HepG2 (cell line): ENCODE results near the gene WNT1. TPM values are rescaled to one million over a fixed set of nuclear protein-coding genes. Genes with fewer than 3 reads are reported as not detected.

Experiments
- CENPX ChIP-seq: sonication (generic); formaldehyde crosslinking; IDR thresholded peaks from 2 replicates; pipeline ENCODE4 v1.9.0; 2021; ENCODE audit warnings: mild to moderate bottlenecking, missing genetic modification reagents, moderate library complexity
- CREB1 ChIP-seq, 2 experiments: fragments of 450-650 bp in 1 of 2; IDR thresholded peaks; 2 replicates each; pipeline ENCODE4 v1.6.1; 2016 to 2017; ENCODE audit warnings: control low read depth in 1 of 2, mild to moderate bottlenecking in 1 of 2, missing compliant biosample characterization in 1 of 2, missing genetic modification characterization in 1 of 2
- FOSL2 ChIP-seq: sonication (generic); formaldehyde crosslinking; IDR thresholded peaks from 2 replicates; pipeline ENCODE4 v1.4.0; 2020; ENCODE audit warnings: missing genetic modification reagents
- HNRNPL ChIP-seq: fragments of 200-400 bp; formaldehyde crosslinking; IDR thresholded peaks from 2 replicates; pipeline ENCODE4 v1.6.1; 2017; ENCODE audit warnings: mild to moderate bottlenecking, low read depth, low read length
- HOXA9 ChIP-seq: sonication (generic); formaldehyde crosslinking; IDR thresholded peaks from 2 replicates; pipeline ENCODE4 v1.8.1; 2022; ENCODE audit warnings: missing genetic modification reagents, mild to moderate bottlenecking, moderate library complexity, borderline replicate concordance
- KMT2A ChIP-seq: sonication (generic); formaldehyde crosslinking; IDR thresholded peaks from 2 replicates; pipeline ENCODE4 v1.4.0; 2020; ENCODE audit warnings: missing genetic modification reagents
- LCORL ChIP-seq, 2 experiments: fragments of 450-650 bp in 1 of 2; sonication (generic) in 1 of 2; formaldehyde crosslinking in 1 of 2; IDR thresholded peaks; 2 replicates each; pipeline versions ENCODE4 v1.5.0 to v1.6.1; 2017 to 2020; ENCODE audit warnings: antibody characterized with exemption in 1 of 2, missing genetic modification reagents in 1 of 2
- NR2C2 ChIP-seq: sonication (generic); formaldehyde crosslinking; IDR thresholded peaks from 2 replicates; pipeline ENCODE4 v1.4.0; 2020; ENCODE audit warnings: missing genetic modification reagents, mild to moderate bottlenecking, moderate library complexity, borderline replicate concordance
- SAP130 ChIP-seq: IDR thresholded peaks from 2 replicates; pipeline ENCODE4 v1.6.1; 2016; ENCODE audit warnings: low read depth
- TAF15 ChIP-seq: fragments of 200-400 bp; formaldehyde crosslinking; IDR thresholded peaks from one replicate; pipeline ENCODE4 v1.6.1; 2018; ENCODE audit warnings: mild to moderate bottlenecking, low read depth, low read length; ENCODE audit not compliant: poor library complexity, severe bottlenecking
- ZBTB7B ChIP-seq: sonication (generic); formaldehyde crosslinking; IDR thresholded peaks from 2 replicates; pipeline ENCODE4 v1.4.0; 2020; ENCODE audit warnings: missing genetic modification reagents
- ZFP1 ChIP-seq: IDR thresholded peaks from 2 replicates; pipeline ENCODE4 v1.6.1; 2016
- polyA plus RNA-seq, 8 experiments: library from polyadenylated mRNA; depleted of rRNA in 3 of 8; stranded (reverse) in 7 of 8; unstranded in 1 of 8; fragments of >200 nt; fragmentation: Illumina TruSeq in 4 of 8; extraction: Trizol in 4 of 8; gene quantifications; 2 replicates each; pipeline versions ENCODE4 v1.2.1 to v1.2.3, GENCODE V29; 2011 to 2016; ENCODE audit warnings: low read depth in 4 of 8, missing spikeins in 1 of 8, mixed read lengths in 1 of 8; ENCODE audit not compliant: insufficient read depth in 1 of 8
- total RNA-seq, 5 experiments: library from RNA; depleted of rRNA; stranded (reverse); fragments of >200 nt; fragmentation: Illumina TruSeq; extraction: Trizol; gene quantifications; 2 replicates each; pipeline ENCODE4 v1.2.3, GENCODE V29; 2016; ENCODE audit warnings: low read depth in 1 of 5
- TF ChIP-seq, protein P1 (sequence below): sonication (generic); formaldehyde crosslinking; IDR thresholded peaks from 2 replicates; pipeline ENCODE4 v1.4.0; 2020; ENCODE audit warnings: mild to moderate bottlenecking, missing genetic modification reagents
- TF ChIP-seq, protein P2 (sequence below): sonication (generic); formaldehyde crosslinking; IDR thresholded peaks from 2 replicates; pipeline ENCODE4 v1.5.0; 2020; ENCODE audit warnings: mild to moderate bottlenecking, missing genetic modification reagents, moderate library complexity
- TF ChIP-seq, protein P3 (sequence below): sonication (generic); formaldehyde crosslinking; IDR thresholded peaks from 2 replicates; pipeline ENCODE4 v1.5.0; 2020; ENCODE audit warnings: missing genetic modification reagents
- TF ChIP-seq, protein P4 (sequence below): sonication (generic); formaldehyde crosslinking; IDR thresholded peaks from 2 replicates; pipeline ENCODE4 v1.4.0; 2020; ENCODE audit warnings: missing genetic modification reagents
- TF ChIP-seq, protein P5 (sequence below): sonication (generic); formaldehyde crosslinking; IDR thresholded peaks from 2 replicates; pipeline ENCODE4 v1.4.0; 2020; ENCODE audit warnings: missing genetic modification reagents

The WNT1 gene
- total and polyA plus RNA-seq, 2 of the 13 experiments (the other 11 are each of a cell fraction or from before 2014, with no cell fraction given): not detected

- TF ChIP-seq, protein P1, sequence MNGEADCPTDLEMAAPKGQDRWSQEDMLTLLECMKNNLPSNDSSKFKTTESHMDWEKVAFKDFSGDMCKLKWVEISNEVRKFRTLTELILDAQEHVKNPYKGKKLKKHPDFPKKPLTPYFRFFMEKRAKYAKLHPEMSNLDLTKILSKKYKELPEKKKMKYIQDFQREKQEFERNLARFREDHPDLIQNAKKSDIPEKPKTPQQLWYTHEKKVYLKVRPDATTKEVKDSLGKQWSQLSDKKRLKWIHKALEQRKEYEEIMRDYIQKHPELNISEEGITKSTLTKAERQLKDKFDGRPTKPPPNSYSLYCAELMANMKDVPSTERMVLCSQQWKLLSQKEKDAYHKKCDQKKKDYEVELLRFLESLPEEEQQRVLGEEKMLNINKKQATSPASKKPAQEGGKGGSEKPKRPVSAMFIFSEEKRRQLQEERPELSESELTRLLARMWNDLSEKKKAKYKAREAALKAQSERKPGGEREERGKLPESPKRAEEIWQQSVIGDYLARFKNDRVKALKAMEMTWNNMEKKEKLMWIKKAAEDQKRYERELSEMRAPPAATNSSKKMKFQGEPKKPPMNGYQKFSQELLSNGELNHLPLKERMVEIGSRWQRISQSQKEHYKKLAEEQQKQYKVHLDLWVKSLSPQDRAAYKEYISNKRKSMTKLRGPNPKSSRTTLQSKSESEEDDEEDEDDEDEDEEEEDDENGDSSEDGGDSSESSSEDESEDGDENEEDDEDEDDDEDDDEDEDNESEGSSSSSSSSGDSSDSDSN: peak; percentile 12; the same call in 1 of the 2 replicates
- TF ChIP-seq SAP130 (CRISPR knock-in tag) (peak; percentile 32; the same call in 1 of the 2 replicates), ZBTB7B (CRISPR knock-in tag) (0 out of 2 replicates have a peak, but pooled peaks have one; percentile 20), ZFP1 (CRISPR knock-in tag) (no peak), FOSL2 (CRISPR knock-in tag) (peak; percentile 81), HNRNPL (0 out of 2 replicates have a peak, but pooled peaks have one; percentile 22), CENPX (CRISPR knock-in tag) (no peak), TAF15 (no peak), LCORL (IDR thresholded peaks at IDR 0.05) (no peak), LCORL (CRISPR knock-in tag; IDR thresholded peaks at IDR 0.05) (no peak), CREB1 (IDR thresholded peaks at IDR 0.05) (peak; percentile 70), CREB1 (CRISPR knock-in tag; IDR thresholded peaks at IDR 0.05) (no peak), KMT2A (CRISPR knock-in tag) (0 out of 2 replicates have a peak, but pooled peaks have one; percentile 27), NR2C2 (CRISPR knock-in tag) (no peak), HOXA9 (CRISPR knock-in tag) (no peak)
- TF ChIP-seq, protein P2, sequence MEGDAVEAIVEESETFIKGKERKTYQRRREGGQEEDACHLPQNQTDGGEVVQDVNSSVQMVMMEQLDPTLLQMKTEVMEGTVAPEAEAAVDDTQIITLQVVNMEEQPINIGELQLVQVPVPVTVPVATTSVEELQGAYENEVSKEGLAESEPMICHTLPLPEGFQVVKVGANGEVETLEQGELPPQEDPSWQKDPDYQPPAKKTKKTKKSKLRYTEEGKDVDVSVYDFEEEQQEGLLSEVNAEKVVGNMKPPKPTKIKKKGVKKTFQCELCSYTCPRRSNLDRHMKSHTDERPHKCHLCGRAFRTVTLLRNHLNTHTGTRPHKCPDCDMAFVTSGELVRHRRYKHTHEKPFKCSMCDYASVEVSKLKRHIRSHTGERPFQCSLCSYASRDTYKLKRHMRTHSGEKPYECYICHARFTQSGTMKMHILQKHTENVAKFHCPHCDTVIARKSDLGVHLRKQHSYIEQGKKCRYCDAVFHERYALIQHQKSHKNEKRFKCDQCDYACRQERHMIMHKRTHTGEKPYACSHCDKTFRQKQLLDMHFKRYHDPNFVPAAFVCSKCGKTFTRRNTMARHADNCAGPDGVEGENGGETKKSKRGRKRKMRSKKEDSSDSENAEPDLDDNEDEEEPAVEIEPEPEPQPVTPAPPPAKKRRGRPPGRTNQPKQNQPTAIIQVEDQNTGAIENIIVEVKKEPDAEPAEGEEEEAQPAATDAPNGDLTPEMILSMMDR (CRISPR knock-in tag): peak; percentile 69
- TF ChIP-seq, protein P3, sequence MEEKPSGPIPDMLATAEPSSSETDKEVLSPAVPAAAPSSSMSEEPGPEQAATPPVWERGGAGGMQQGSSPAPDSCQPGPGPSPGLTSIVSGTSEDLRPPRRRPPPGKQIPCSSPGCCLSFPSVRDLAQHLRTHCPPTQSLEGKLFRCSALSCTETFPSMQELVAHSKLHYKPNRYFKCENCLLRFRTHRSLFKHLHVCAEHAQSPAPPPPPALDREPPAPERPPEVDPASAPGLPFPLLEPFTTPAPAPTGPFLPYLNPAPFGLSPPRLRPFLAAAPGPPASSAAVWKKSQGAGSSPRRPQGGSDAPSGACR (CRISPR knock-in tag): no peak
- TF ChIP-seq, protein P4, sequence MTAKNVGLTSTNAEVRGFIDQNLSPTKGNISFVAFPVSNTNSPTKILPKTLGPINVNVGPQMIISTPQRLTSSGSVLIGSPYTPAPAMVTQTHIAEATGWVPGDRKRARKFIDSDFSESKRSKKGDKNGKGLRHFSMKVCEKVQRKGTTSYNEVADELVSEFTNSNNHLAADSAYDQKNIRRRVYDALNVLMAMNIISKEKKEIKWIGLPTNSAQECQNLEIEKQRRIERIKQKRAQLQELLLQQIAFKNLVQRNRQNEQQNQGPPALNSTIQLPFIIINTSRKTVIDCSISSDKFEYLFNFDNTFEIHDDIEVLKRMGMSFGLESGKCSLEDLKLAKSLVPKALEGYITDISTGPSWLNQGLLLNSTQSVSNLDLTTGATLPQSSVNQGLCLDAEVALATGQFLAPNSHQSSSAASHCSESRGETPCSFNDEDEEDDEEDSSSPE (CRISPR knock-in tag): 0 out of 2 replicates have a peak, but pooled peaks have one; percentile 24
- TF ChIP-seq, protein P5, sequence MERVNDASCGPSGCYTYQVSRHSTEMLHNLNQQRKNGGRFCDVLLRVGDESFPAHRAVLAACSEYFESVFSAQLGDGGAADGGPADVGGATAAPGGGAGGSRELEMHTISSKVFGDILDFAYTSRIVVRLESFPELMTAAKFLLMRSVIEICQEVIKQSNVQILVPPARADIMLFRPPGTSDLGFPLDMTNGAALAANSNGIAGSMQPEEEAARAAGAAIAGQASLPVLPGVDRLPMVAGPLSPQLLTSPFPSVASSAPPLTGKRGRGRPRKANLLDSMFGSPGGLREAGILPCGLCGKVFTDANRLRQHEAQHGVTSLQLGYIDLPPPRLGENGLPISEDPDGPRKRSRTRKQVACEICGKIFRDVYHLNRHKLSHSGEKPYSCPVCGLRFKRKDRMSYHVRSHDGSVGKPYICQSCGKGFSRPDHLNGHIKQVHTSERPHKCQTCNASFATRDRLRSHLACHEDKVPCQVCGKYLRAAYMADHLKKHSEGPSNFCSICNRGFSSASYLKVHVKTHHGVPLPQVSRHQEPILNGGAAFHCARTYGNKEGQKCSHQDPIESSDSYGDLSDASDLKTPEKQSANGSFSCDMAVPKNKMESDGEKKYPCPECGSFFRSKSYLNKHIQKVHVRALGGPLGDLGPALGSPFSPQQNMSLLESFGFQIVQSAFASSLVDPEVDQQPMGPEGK (CRISPR knock-in tag): peak; percentile 64
These were observed 536 bp upstream of the WNT1 start (continued) for GRCh38 chr12:48977290-48978281.
